Gastroesophageal sphincter (tissue), 4 donors: ENCODE measurements around the gene PRDM5. TPM values are rescaled to one million over a fixed set of nuclear protein-coding genes. Genes with fewer than 3 reads are reported as not detected.
"Not testable (repeated sequence)": the region's sequence is repeated elsewhere in the genome, so short reads cannot be mapped to it uniquely, and the experiment has no call there.

Experiments used
- ATAC-seq: fragments of 150-250 bp; one replicate; pipeline ENCODE4 v1.9.1; 2016; ENCODE audit warnings: mild to moderate bottlenecking, moderate library complexity
- H3K27ac ChIP-seq, 4 donors: fragments of 200-600 bp; sonication (generic) in 3 of 4; 1 replicate in 3 of 4; 2 replicates in 1 of 4; pipeline ENCODE4 v1.5.1; 2016 to 2019
- H3K27me3 ChIP-seq: fragments of 200-600 bp; sonication (generic); one replicate; pipeline ENCODE4 v1.5.1; 2019
- H3K36me3 ChIP-seq, 2 donors: fragments of 200-600 bp; sonication (generic); one replicate each; pipeline ENCODE4 v1.5.1; 2019; ENCODE audit warnings: control low read depth in 1 of 2
- H3K4me1 ChIP-seq, 3 donors: fragments of 200-600 bp; sonication (generic); 1 replicate in 2 of 3; 2 replicates in 1 of 3; pipeline ENCODE4 v1.5.1; 2016 to 2019; ENCODE audit warnings: control low read depth in 2 of 3
- H3K4me3 ChIP-seq, 2 donors: fragments of 200-600 bp; sonication (generic); one replicate each; pipeline ENCODE4 v1.5.1; 2019; ENCODE audit warnings: mild to moderate bottlenecking in 1 of 2, moderate library complexity in 1 of 2
- H3K9me3 ChIP-seq, 3 donors: fragments of 200-600 bp; sonication (generic); one replicate each; pipeline ENCODE4 v1.5.1; 2017 to 2019; ENCODE audit warnings: control low read depth in 2 of 3
- CTCF ChIP-seq, 4 experiments: fragments of 200-600 bp in 2 of 4; fragments of 450-650 bp in 2 of 4; sonication (generic) in 1 of 4; IDR thresholded peaks; one replicate each; pipeline ENCODE4 v1.5.1; 2017 to 2019; ENCODE audit warnings: antibody characterized with exemption in 4 of 4, mild to moderate bottlenecking in 2 of 4, moderate library complexity in 2 of 4
- EP300 ChIP-seq: sonication (generic); formaldehyde crosslinking; IDR thresholded peaks from one replicate; pipeline ENCODE4 v1.6.1; 2017; ENCODE audit warnings: antibody characterized with exemption, mild to moderate bottlenecking
- POLR2A ChIP-seq, 2 donors: fragments of 450-650 bp; IDR thresholded peaks; one replicate each; pipeline ENCODE4 v1.6.1; 2017; ENCODE audit warnings: antibody characterized with exemption in 2 of 2, mild to moderate bottlenecking in 2 of 2, moderate library complexity in 1 of 2
- POLR2AphosphoS5 ChIP-seq: sonication (generic); formaldehyde crosslinking; IDR thresholded peaks from one replicate; pipeline ENCODE4 v1.6.1; 2017; ENCODE audit warnings: antibody characterized with exemption
- WGBS, 2 donors: methylation state at CpG; one replicate each; pipeline ENCODE4 v1.1.5; 2018; ENCODE audit warnings: low coverage in 1 of 2; 5-methylcytosine and 5-hydroxymethylcytosine counted together
- small RNA-seq, 4 donors: library from RNA; depleted of rRNA; stranded (forward); fragments of <200 nt; gene quantifications; one replicate each; pipeline ENCODE3, GENCODE V24; 2016
- total RNA-seq, 4 donors: library from RNA; depleted of rRNA; stranded (reverse); fragments of >200 nt; gene quantifications; one replicate each; pipeline ENCODE4 v1.1.0, GENCODE V29; 2016

The PRDM5 gene
- total RNA-seq, 4 donors from 2014 or later, result 10.6 to 33.9 (median 18.9) TPM

DNA sequence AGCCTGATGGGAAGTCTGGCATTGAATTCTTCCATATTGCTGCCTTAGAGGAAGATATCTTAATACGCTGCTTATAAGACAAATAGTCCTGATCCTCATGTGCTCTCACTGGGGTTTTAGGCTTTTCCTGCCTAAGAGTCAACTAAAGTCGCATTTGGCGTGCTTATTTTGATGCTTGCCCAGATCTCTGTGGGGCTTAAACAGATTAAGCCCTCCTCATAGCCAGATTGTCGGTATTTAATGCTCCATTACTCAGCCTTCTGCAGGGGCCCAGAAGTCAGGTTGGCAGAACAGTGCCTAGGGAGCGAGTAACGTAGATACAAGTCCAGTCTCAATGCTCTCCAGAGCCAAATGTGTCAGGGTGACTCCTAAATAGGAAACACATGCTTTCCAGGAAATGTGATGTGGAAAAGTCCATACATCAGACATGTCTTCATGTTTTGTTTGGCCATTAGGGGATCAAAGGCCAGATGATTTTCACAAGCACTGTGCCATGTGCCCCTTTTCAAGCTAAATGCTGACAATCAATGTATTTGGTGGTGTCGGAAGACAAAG, 262.8 kb downstream of the PRDM5 start:
- TF ChIP-seq POLR2A (IDR thresholded peaks at IDR 0.05) (no peak), POLR2AphosphoS5 (no peak), EP300 (no peak), CTCF (IDR thresholded peaks at IDR 0.05) (no peak)
- Histone ChIP-seq H3K27me3 (no peaks in the 10 kb centered on the region), H3K27ac (no peak overlapping the region), H3K4me3 (no peak overlapping the region), H3K9me3 (no peaks in the 10 kb centered on the region), H3K4me1 (no peaks in the 10 kb centered on the region), H3K36me3 (no peaks in the 10 kb centered on the region)
- WGBS, 2 donors, result 59 to 60% methylated on average over 5 to 6 of the region's 7 CpGs
- ATAC-seq, result no peak

DNA sequence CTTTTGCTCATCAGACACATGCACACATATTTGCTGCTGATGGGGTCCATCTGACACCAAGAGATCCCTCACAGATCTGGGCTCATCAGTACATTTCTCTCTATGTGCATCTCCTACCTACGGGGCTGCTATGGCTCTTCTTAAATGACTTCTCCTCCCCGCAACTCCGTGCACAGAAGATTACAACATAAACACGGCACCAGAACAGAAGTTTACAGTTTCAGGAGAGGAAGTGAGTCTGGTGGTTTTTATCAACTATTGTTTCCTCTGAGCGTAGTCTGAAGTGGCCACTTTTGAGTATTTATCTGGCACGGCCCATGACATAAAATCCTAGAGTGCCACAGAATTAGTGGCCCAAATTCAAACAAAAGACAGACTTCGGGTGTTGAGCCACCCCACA, 263.8 kb downstream of the PRDM5 start:
- Histone ChIP-seq H3K4me1 (no peaks in the 10 kb centered on the region), H3K27me3 (no peaks in the 10 kb centered on the region), H3K36me3 (no peaks in the 10 kb centered on the region), H3K9me3 (no peaks in the 10 kb centered on the region), H3K4me3 (no peak overlapping the region), H3K27ac (no peak overlapping the region)
- no peak for ATAC-seq
- 44 to 60% methylated on average over 7 of the region's 7 CpGs for WGBS, 2 donors
- no peak for TF ChIP-seq EP300
- no peak for TF ChIP-seq POLR2AphosphoS5
- TF ChIP-seq CTCF (IDR thresholded peaks at IDR 0.05), result no peak
- TF ChIP-seq POLR2A (IDR thresholded peaks at IDR 0.05), result no peak

DNA sequence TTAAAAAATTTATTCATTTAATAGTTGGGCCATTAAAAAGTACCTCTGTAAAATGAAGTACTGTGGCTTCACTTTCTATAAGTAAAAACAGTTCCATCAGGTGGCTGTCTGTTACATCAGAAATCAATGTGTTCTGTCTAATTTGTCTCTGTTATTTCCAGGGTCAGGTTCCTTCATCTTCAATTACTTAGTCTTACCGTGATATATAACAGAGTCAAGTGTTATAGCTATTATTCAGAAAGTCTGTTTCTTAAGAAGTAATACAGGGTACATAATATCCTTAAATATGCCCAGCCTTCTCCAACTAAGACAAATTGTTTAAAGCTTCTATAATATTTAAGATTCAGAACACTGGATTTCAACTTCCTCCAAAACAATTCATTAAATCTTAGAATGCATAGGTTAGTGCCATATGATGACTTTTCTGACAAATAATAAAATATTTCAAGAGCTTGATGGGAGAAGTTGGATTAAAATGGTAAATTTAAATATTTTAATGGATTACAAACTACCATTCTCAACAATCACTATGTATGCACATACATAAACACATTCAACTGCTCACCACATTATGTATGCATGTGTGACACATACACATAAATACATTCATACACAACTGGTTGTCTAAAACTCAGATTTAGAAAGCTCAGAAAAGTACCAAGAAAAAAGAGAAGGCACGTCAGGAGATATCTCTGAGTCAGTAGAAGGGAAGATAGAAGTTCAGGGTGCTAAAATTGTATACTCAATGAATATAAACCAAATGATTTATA, 268.5 kb downstream of the PRDM5 start:
- Histone ChIP-seq H3K27ac (no peak overlapping the region), H3K9me3 (no peaks in the 10 kb centered on the region), H3K4me1 (no peaks in the 10 kb centered on the region), H3K36me3 (no peaks in the 10 kb centered on the region), H3K27me3 (no peaks in the 10 kb centered on the region), H3K4me3 (no peak overlapping the region)
- TF ChIP-seq CTCF (IDR thresholded peaks at IDR 0.05), result no peak
- TF ChIP-seq POLR2AphosphoS5, result no peak
- no peak for TF ChIP-seq EP300
- no peak for TF ChIP-seq POLR2A (IDR thresholded peaks at IDR 0.05)
- 70 to 100% methylated on average over 2 of the region's 2 CpGs for WGBS, 2 donors
- no peak for ATAC-seq

- H3K27me3 ChIP-seq, H3K4me3 ChIP-seq, H3K36me3 ChIP-seq, H3K27ac ChIP-seq, H3K4me1 ChIP-seq, ATAC-seq, H3K9me3 ChIP-seq: not testable (repeated sequence)
- WGBS, 2 donors, result 40 to 61% methylated on average over 1 to 3 of the region's 10 CpGs
Measured at GRCh38 chr4:120648336-120648735, 274.2 kb downstream of the PRDM5 start.

Small RNAs within 50 kb of the gene (small RNA-seq; reads per million reads assigned to genes)
- gene RNU6-550P, result 0 reads per million in 4 donors

Other genes starting within 250 kb of the PRDM5 start
- 10 to 100 TPM in 2 of 4 donors, 1 to 10 TPM in 2; 5.3 to 14.2 (median 9.7) TPM for gene NDNF, start 149.8 kb upstream of the PRDM5 start, total RNA-seq
- under 1 TPM in 1 of 4 donors, not detected in 3; 0.81 TPM for gene TNIP3, start 241.6 kb upstream of the PRDM5 start, total RNA-seq